ENCODE results near the gene SDCCAG8.

- TF ChIP-seq POLR2A (IDR thresholded peaks at IDR 0.05; ENCODE audit: low read depth) (no peak), POLR2AphosphoS5 (IDR thresholded peaks at IDR 0.05) (no peak)
- TF ChIP-seq, protein P1, sequence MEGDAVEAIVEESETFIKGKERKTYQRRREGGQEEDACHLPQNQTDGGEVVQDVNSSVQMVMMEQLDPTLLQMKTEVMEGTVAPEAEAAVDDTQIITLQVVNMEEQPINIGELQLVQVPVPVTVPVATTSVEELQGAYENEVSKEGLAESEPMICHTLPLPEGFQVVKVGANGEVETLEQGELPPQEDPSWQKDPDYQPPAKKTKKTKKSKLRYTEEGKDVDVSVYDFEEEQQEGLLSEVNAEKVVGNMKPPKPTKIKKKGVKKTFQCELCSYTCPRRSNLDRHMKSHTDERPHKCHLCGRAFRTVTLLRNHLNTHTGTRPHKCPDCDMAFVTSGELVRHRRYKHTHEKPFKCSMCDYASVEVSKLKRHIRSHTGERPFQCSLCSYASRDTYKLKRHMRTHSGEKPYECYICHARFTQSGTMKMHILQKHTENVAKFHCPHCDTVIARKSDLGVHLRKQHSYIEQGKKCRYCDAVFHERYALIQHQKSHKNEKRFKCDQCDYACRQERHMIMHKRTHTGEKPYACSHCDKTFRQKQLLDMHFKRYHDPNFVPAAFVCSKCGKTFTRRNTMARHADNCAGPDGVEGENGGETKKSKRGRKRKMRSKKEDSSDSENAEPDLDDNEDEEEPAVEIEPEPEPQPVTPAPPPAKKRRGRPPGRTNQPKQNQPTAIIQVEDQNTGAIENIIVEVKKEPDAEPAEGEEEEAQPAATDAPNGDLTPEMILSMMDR (IDR thresholded peaks at IDR 0.05): no peak
Measured at GRCh38 chr1:243374412-243374811, 118.6 kb downstream of the SDCCAG8 start.

Measured in esophagus muscularis mucosa (tissue), 3 donors.